ENCODE measurements around the gene SLCO2A1.

DNA sequence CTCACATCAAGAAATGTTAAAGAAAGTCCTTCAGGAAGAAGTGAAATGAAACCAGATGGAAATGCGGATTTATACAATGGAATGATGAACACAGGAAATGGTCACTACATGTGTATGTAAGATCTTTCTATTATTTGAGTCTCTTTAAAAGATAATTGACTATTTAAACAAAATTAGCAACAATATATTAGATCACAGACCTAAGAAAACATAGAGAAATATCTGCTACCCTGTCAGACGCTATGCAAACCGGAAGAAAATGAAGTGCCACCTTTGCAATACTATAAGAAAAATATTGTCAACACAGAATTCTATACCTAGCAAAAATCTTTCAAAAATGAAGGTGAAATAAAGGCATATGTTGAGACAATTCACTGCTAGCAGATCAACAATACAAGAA lies 151.2 kb downstream of the SLCO2A1 start:
- TF ChIP-seq, protein P1, sequence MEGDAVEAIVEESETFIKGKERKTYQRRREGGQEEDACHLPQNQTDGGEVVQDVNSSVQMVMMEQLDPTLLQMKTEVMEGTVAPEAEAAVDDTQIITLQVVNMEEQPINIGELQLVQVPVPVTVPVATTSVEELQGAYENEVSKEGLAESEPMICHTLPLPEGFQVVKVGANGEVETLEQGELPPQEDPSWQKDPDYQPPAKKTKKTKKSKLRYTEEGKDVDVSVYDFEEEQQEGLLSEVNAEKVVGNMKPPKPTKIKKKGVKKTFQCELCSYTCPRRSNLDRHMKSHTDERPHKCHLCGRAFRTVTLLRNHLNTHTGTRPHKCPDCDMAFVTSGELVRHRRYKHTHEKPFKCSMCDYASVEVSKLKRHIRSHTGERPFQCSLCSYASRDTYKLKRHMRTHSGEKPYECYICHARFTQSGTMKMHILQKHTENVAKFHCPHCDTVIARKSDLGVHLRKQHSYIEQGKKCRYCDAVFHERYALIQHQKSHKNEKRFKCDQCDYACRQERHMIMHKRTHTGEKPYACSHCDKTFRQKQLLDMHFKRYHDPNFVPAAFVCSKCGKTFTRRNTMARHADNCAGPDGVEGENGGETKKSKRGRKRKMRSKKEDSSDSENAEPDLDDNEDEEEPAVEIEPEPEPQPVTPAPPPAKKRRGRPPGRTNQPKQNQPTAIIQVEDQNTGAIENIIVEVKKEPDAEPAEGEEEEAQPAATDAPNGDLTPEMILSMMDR (conservative IDR thresholded peaks at IDR 0.05; ENCODE audit: low read depth, low read length) = no peak
- TF ChIP-seq, protein P2, sequence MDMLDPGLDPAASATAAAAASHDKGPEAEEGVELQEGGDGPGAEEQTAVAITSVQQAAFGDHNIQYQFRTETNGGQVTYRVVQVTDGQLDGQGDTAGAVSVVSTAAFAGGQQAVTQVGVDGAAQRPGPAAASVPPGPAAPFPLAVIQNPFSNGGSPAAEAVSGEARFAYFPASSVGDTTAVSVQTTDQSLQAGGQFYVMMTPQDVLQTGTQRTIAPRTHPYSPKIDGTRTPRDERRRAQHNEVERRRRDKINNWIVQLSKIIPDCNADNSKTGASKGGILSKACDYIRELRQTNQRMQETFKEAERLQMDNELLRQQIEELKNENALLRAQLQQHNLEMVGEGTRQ (IDR thresholded peaks at IDR 0.05; ENCODE audit: low read depth, low read length) = no peak
- TF ChIP-seq POLR2A (IDR thresholded peaks at IDR 0.05; ENCODE audit: low read depth, low read length) = no peak
- no peak for TF ChIP-seq CHD1 (IDR thresholded peaks at IDR 0.05; ENCODE audit: low read depth, low read length)
- no peak for TF ChIP-seq BHLHE40 (IDR thresholded peaks at IDR 0.05; ENCODE audit: low read depth, low read length)
- TF ChIP-seq CEBPB (IDR thresholded peaks at IDR 0.05; ENCODE audit: low read depth, low read length) = no peak
- TF ChIP-seq FOS (IDR thresholded peaks at IDR 0.05; ENCODE audit: low read depth, low read length) = no peak
- TF ChIP-seq RCOR1 (IDR thresholded peaks at IDR 0.05; ENCODE audit: insufficient replicate concordance, low read length) = no peak
- TF ChIP-seq SMC3 (IDR thresholded peaks at IDR 0.05; ENCODE audit: low read depth, low read length) = no peak
- TF ChIP-seq MAFK (IDR thresholded peaks at IDR 0.05; ENCODE audit: low read depth, low read length) = no peak
- no peak for TF ChIP-seq RFX5 (IDR thresholded peaks at IDR 0.05; ENCODE audit: low read depth, low read length)
- no peak for TF ChIP-seq RAD21 (IDR thresholded peaks at IDR 0.05; ENCODE audit: low read length)
- TF ChIP-seq MXI1 (IDR thresholded peaks at IDR 0.05; ENCODE audit: borderline replicate concordance, low read depth, low read length) = no peak
- no peak for TF ChIP-seq NFE2L2 (IDR thresholded peaks at IDR 0.05; ENCODE audit: low read depth, low read length)
